Muscle of back (tissue), 11 donors: ENCODE measurements around the gene TSPAN16. TPM values are rescaled to one million over a fixed set of nuclear protein-coding genes. Genes with fewer than 3 reads are reported as not detected.

ENCODE experiments used
- DNase-seq, 3 donors: peaks; one replicate each; pipeline versions ENCODE4 v3.0.0 to v3.0.0-alpha.2; 2013
- polyA plus RNA-seq, 10 donors: library from polyadenylated mRNA; unstranded; fragments of 120-200 nt; gene quantifications; one replicate each; pipeline ENCODE4 v1.2.1, GENCODE V29; 2013; ENCODE audit not compliant: insufficient read length in 10 of 10

Gene TSPAN16
- polyA plus RNA-seq, 10 donors = 0.22 TPM; not detected in 9

GRCh38 chr19:11268783-11269267, 27.1 kb upstream of the TSPAN16 start:
- DNase-seq = peak in 2 of 3 donors; percentile 61 to 84

GRCh38 chr19:11269408-11269807, 26.6 kb upstream of the TSPAN16 start:
- peak in 1 of 3 donors; percentile 53 for DNase-seq

GRCh38 chr19:11273296-11273695, 22.7 kb upstream of the TSPAN16 start:
- DNase-seq = no peak

- no peak for DNase-seq
Observed at GRCh38 chr19:11273989-11274388, 22.0 kb upstream of the TSPAN16 start.

- DNase-seq = no peak
Observed at GRCh38 chr19:11274533-11275086, 21.4 kb upstream of the TSPAN16 start.

- DNase-seq = no peak
Observed at GRCh38 chr19:11278670-11279069, 17.3 kb upstream of the TSPAN16 start.

GRCh38 chr19:11279505-11280236, 16.3 kb upstream of the TSPAN16 start:
- no peak for DNase-seq

- peak in 1 of 3 donors; percentile 46 for DNase-seq
Observed at GRCh38 chr19:11281356-11282049, 14.5 kb upstream of the TSPAN16 start.

- peak in 1 of 3 donors; percentile 40 for DNase-seq
Observed at GRCh38 chr19:11284515-11284914, 11.4 kb upstream of the TSPAN16 start.

- peak in 1 of 3 donors; percentile 46 for DNase-seq
Observed at GRCh38 chr19:11286312-11286974, 9.5 kb upstream of the TSPAN16 start.

GRCh38 chr19:11288349-11288748, 7.6 kb upstream of the TSPAN16 start:
- no peak for DNase-seq

- no peak for DNase-seq
Observed at GRCh38 chr19:11290256-11290655, 5.7 kb upstream of the TSPAN16 start.

- DNase-seq = no peak
Observed at GRCh38 chr19:11291415-11291814, 4.5 kb upstream of the TSPAN16 start.

GRCh38 chr19:11291991-11292390, 4.0 kb upstream of the TSPAN16 start:
- no peak for DNase-seq

- DNase-seq = peak; percentile 90 to 97 (median 93)
Observed at GRCh38 chr19:11293433-11294389, 2.2 kb upstream of the TSPAN16 start.

- no peak for DNase-seq
Observed at GRCh38 chr19:11295180-11295579, 780 bp upstream of the TSPAN16 start.

GRCh38 chr19:11296264-11296663, 304 bp downstream of the TSPAN16 start:
- peak in 1 of 3 donors; percentile 57 for DNase-seq

GRCh38 chr19:11299946-11300810, 4.2 kb downstream of the TSPAN16 start:
- no peak for DNase-seq

GRCh38 chr19:11300811-11301120, 4.8 kb downstream of the TSPAN16 start:
- no peak for DNase-seq

- DNase-seq = no peak
Observed at GRCh38 chr19:11304936-11305335, 9.0 kb downstream of the TSPAN16 start.
